Activated T-cell treated with anti-CD3 and anti-CD28 coated beads, Interleukin-2, amount 50 U/mL, for 24 hours (primary cell): ENCODE results near the gene NECTIN3.

ENCODE experiments used
- DNase-seq: peaks from one replicate; pipeline ENCODE4 v3.0.0-alpha.2; 2020
- H3K27ac Mint-ChIP-seq: 2 replicates; pipeline ENCODE4 v1.8.0; 2020; ENCODE audit warnings: mild to moderate bottlenecking, mixed read lengths
- H3K27me3 Mint-ChIP-seq: 2 replicates; pipeline ENCODE4 v1.8.0; 2020; ENCODE audit warnings: mixed read lengths
- H3K36me3 Mint-ChIP-seq: 2 replicates; pipeline ENCODE4 v1.8.0; 2020; ENCODE audit warnings: low read depth, mixed read lengths
- H3K4me1 Mint-ChIP-seq: 2 replicates; pipeline ENCODE4 v1.8.0; 2020; ENCODE audit warnings: low read depth, mixed read lengths
- H3K4me3 Mint-ChIP-seq: 2 replicates; pipeline ENCODE4 v1.8.0; 2020; ENCODE audit warnings: mild to moderate bottlenecking, moderate library complexity, mixed read lengths
- H3K9me3 Mint-ChIP-seq: 2 replicates; pipeline ENCODE4 v1.8.0; 2020; ENCODE audit warnings: mixed read lengths

NECTIN3 gene

GRCh38 chr3:111070772-111071256 lies 802 bp upstream of the NECTIN3 start:
- Mint-ChIP-seq H3K36me3 (peaks cover 3% of the 10 kb centered on the region), H3K27ac (peak overlapping the region; percentile 83), H3K4me3 (peak overlapping the region; percentile 85), H3K27me3 (peaks cover 49% of the 10 kb centered on the region), H3K9me3 (no peaks in the 10 kb centered on the region), H3K4me1 (peaks cover 38% of the 10 kb centered on the region)
- DNase-seq: no peak

GRCh38 chr3:111072031-111072921 lies 660 bp downstream of the NECTIN3 start:
- Mint-ChIP-seq H3K27me3 (peaks cover 49% of the 10 kb centered on the region), H3K4me1 (peaks cover 38% of the 10 kb centered on the region), H3K9me3 (no peaks in the 10 kb centered on the region), H3K4me3 (peak overlapping the region; percentile 85), H3K36me3 (peaks cover 3% of the 10 kb centered on the region), H3K27ac (peak overlapping the region; percentile 77)
- DNase-seq: peak; percentile 62

- no peaks in the 10 kb centered on the region for H3K9me3 Mint-ChIP-seq
- H3K4me1 Mint-ChIP-seq: peaks cover 41% of the 10 kb centered on the region
- H3K36me3 Mint-ChIP-seq: peaks cover 3% of the 10 kb centered on the region
- peaks cover 51% of the 10 kb centered on the region for H3K27me3 Mint-ChIP-seq
- DNase-seq: no peak
- H3K27ac Mint-ChIP-seq: no peak overlapping the region
- H3K4me3 Mint-ChIP-seq: peak overlapping the region; percentile 85
Measured at GRCh38 chr3:111073218-111073617, 1.6 kb downstream of the NECTIN3 start.

GRCh38 chr3:111076732-111077131 lies 5.1 kb downstream of the NECTIN3 start:
- Mint-ChIP-seq H3K9me3 (no peaks in the 10 kb centered on the region), H3K36me3 (no peaks in the 10 kb centered on the region), H3K27ac (no peak overlapping the region), H3K4me1 (peaks cover 26% of the 10 kb centered on the region), H3K27me3 (peaks cover 35% of the 10 kb centered on the region), H3K4me3 (no peak overlapping the region)
- DNase-seq: no peak

GRCh38 chr3:111077369-111077768 lies 5.8 kb downstream of the NECTIN3 start:
- Mint-ChIP-seq H3K27me3 (peaks cover 35% of the 10 kb centered on the region), H3K4me1 (peaks cover 25% of the 10 kb centered on the region), H3K27ac (no peak overlapping the region), H3K4me3 (no peak overlapping the region), H3K9me3 (no peaks in the 10 kb centered on the region), H3K36me3 (no peaks in the 10 kb centered on the region)
- DNase-seq: no peak

- no peak for DNase-seq
- H3K4me3 Mint-ChIP-seq: no peak overlapping the region
Measured at GRCh38 chr3:111080413-111080812, 8.8 kb downstream of the NECTIN3 start.

GRCh38 chr3:111081008-111081545 lies 9.5 kb downstream of the NECTIN3 start:
- H3K36me3 Mint-ChIP-seq: no peaks in the 10 kb centered on the region
- peaks cover 8% of the 10 kb centered on the region for H3K4me1 Mint-ChIP-seq
- H3K27me3 Mint-ChIP-seq: peaks cover 2% of the 10 kb centered on the region
- no peak overlapping the region for H3K27ac Mint-ChIP-seq
- no peaks in the 10 kb centered on the region for H3K9me3 Mint-ChIP-seq
- no peak for DNase-seq
- no peak overlapping the region for H3K4me3 Mint-ChIP-seq

More at GRCh38 chr3:111080413-111080812, 8.8 kb downstream of the NECTIN3 start:
- peaks cover 5% of the 10 kb centered on the region for H3K27me3 Mint-ChIP-seq
- H3K27ac Mint-ChIP-seq: no peak overlapping the region
- H3K9me3 Mint-ChIP-seq: no peaks in the 10 kb centered on the region
- H3K36me3 Mint-ChIP-seq: no peaks in the 10 kb centered on the region
- H3K4me1 Mint-ChIP-seq: peaks cover 3% of the 10 kb centered on the region

GRCh38 chr3:111084911-111085310 lies 13.3 kb downstream of the NECTIN3 start:
- H3K27me3 Mint-ChIP-seq: no peaks in the 10 kb centered on the region
- DNase-seq: no peak
- no peaks in the 10 kb centered on the region for H3K9me3 Mint-ChIP-seq
- H3K27ac Mint-ChIP-seq: no peak overlapping the region
- no peak overlapping the region for H3K4me3 Mint-ChIP-seq
- no peaks in the 10 kb centered on the region for H3K36me3 Mint-ChIP-seq
- H3K4me1 Mint-ChIP-seq: peaks cover 15% of the 10 kb centered on the region

GRCh38 chr3:111087924-111088469 lies 16.4 kb downstream of the NECTIN3 start:
- H3K4me1 Mint-ChIP-seq: peaks cover 15% of the 10 kb centered on the region
- no peak for DNase-seq
- H3K27me3 Mint-ChIP-seq: no peaks in the 10 kb centered on the region
- no peak overlapping the region for H3K27ac Mint-ChIP-seq
- no peak overlapping the region for H3K4me3 Mint-ChIP-seq
- no peaks in the 10 kb centered on the region for H3K36me3 Mint-ChIP-seq
- H3K9me3 Mint-ChIP-seq: no peaks in the 10 kb centered on the region

- H3K4me1 Mint-ChIP-seq: no peaks in the 10 kb centered on the region
- no peaks in the 10 kb centered on the region for H3K27me3 Mint-ChIP-seq
- peaks cover 21% of the 10 kb centered on the region for H3K9me3 Mint-ChIP-seq
- H3K36me3 Mint-ChIP-seq: peaks cover 7% of the 10 kb centered on the region
- no peak overlapping the region for H3K4me3 Mint-ChIP-seq
- H3K27ac Mint-ChIP-seq: no peak overlapping the region
- DNase-seq: no peak
Measured at GRCh38 chr3:111096487-111097209, 25.0 kb downstream of the NECTIN3 start.

GRCh38 chr3:111103807-111104206 lies 32.2 kb downstream of the NECTIN3 start:
- peaks cover 12% of the 10 kb centered on the region for H3K4me1 Mint-ChIP-seq
- peaks cover 3% of the 10 kb centered on the region for H3K27me3 Mint-ChIP-seq
- H3K9me3 Mint-ChIP-seq: no peaks in the 10 kb centered on the region
- H3K36me3 Mint-ChIP-seq: no peaks in the 10 kb centered on the region
- H3K27ac Mint-ChIP-seq: no peak overlapping the region
- no peak overlapping the region for H3K4me3 Mint-ChIP-seq
- no peak for DNase-seq

- no peaks in the 10 kb centered on the region for H3K36me3 Mint-ChIP-seq
- H3K4me3 Mint-ChIP-seq: no peak overlapping the region
- no peak overlapping the region for H3K27ac Mint-ChIP-seq
- H3K4me1 Mint-ChIP-seq: peaks cover 11% of the 10 kb centered on the region
- no peaks in the 10 kb centered on the region for H3K9me3 Mint-ChIP-seq
- peaks cover 3% of the 10 kb centered on the region for H3K27me3 Mint-ChIP-seq
- no peak for DNase-seq
Measured at GRCh38 chr3:111106993-111107661, 35.5 kb downstream of the NECTIN3 start.

- no peaks in the 10 kb centered on the region for H3K36me3 Mint-ChIP-seq
- no peak overlapping the region for H3K27ac Mint-ChIP-seq
- H3K27me3 Mint-ChIP-seq: no peaks in the 10 kb centered on the region
- no peak for DNase-seq
- H3K4me3 Mint-ChIP-seq: no peak overlapping the region
- peaks cover 8% of the 10 kb centered on the region for H3K4me1 Mint-ChIP-seq
- no peaks in the 10 kb centered on the region for H3K9me3 Mint-ChIP-seq
Measured at GRCh38 chr3:111107662-111108035, 36.0 kb downstream of the NECTIN3 start.

GRCh38 chr3:111112913-111113312 lies 41.3 kb downstream of the NECTIN3 start:
- no peak for DNase-seq
- H3K4me1 Mint-ChIP-seq: no peaks in the 10 kb centered on the region
- no peaks in the 10 kb centered on the region for H3K9me3 Mint-ChIP-seq
- H3K27me3 Mint-ChIP-seq: no peaks in the 10 kb centered on the region
- no peak overlapping the region for H3K4me3 Mint-ChIP-seq
- no peaks in the 10 kb centered on the region for H3K36me3 Mint-ChIP-seq
- H3K27ac Mint-ChIP-seq: no peak overlapping the region
